GM18520 (cell line): ENCODE results near the gene GINS2.

Experiments
- ATAC-seq: cut with Tn5 transposase; IDR thresholded peaks from one replicate; pipeline ENCODE4 v1.9.1; 2021; ENCODE audit not compliant: unreplicated experiment

GINS2 gene

DNA sequence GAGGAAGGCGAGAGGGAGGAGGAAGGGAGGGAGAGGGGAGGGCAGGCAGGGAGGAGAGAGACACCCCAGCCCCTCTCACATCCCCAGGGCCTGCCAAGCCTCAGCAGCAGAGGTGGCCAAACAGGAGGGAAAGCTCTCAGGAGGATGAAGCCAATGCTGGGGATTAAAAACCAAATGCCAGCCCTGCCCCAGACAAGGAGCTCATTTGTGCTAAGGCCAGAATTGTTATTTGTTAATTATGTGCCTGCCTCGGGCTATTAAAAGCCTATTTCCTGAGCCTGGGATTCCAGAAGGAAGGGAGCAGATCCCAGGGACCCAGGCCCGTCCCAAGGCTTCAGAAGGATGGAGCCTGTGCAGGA lies 27.9 kb upstream of the GINS2 start:
- no peak for ATAC-seq

DNA sequence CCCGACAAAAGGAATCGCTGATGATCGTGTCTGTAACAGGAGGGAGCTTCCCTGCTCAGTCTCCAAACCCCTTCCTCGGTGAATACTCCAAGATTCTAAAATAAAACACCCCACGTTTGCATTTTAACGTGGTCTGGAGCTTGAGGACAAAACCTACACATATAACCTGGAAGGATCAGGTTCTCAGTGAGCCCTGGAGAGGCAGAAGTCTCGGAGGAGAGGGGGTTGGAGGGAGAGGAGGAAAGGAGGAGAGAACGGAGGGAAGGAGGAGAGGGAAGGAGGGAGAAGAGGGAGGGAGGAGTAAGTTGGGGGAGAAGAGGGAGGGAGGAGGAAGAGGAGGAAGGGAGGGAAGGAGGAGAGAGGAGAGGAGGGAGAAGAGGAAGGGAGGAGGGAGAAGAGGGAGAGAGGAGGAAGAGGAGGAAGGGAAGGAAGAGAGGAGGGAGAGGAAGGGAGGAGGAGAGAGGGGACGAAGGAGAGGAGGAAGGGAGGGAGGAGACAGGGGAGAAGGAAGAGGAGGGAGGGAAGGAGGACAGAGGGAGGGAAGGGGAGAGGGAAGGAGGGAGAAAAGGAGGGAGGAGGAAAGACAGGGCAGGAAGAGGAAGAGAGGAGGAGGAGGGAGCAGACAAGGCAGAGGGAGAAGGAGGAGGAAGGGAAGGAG lies 27.4 kb upstream of the GINS2 start:
- no peak for ATAC-seq

- ATAC-seq = no peak
These were observed 26.6 kb upstream of the GINS2 start for GRCh38 chr16:85715169-85716021.

DNA sequence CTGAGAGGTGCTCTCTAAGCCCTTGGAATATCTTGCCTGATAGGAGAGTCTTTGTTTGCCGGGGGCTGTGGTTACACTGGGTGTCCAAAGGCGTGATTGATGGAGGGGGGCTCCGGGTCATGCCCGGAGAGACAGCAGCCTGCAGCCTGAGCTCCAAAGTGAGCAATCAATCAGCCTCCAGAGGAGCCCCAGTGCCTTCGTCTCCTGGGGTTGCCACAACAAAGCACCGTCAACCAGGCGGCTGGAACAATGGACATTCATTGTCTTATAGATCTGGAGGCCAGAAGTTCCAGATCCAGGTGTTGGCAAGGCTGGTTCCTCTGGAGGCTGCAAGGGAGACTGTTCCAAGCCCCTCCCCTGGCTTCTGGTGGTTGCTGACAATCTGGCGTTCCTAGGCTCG lies 24.0 kb upstream of the GINS2 start:
- no peak for ATAC-seq

DNA sequence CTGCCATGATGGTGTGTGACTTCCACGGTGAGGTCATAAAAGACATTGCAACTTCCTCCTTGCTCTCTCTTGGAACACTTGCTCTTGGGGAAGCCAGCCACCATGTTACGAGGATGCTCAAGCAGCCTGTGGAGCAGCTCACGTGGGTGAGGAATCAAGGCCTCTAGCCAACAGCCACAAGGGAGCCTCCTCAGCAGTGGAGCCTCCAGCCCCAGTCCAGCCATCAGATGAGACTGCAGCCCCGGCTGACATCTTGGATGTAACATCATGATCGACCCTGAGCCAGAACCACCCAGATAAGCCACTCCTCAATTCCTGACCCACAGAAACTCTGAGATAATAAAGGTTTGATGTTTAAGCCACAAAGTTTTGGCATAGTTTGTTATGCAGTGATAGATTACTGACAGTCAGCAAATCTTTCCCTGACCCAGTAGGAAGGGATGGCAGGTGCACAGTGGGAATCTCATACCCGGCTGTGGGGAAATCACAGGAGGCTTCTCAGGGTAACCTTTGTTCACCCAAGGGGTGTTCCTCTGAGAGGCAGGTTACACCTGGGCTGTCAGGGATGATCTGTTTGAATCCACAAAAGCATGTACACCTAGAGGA lies 23.3 kb upstream of the GINS2 start:
- no peak for ATAC-seq

DNA sequence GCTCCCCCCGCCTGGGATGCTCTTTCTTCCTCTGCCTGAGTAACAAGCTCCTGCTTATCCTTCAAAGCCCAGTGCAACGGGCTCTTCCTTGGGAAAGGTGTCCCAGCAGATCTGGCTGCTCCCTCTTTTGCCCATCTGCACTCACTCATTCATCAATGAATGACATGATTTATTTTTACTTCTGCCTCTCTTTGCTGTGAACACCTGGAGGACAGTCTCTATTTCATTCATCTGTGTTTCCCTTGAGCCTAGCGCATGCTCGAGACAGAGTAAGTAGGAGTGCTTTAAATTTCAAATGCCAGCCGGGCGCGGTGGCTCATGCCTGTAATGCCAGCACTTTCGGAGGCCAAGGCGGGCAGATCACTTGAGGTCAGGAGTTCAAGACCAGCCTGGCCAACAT lies 22.0 kb upstream of the GINS2 start:
- ATAC-seq = no peak

DNA sequence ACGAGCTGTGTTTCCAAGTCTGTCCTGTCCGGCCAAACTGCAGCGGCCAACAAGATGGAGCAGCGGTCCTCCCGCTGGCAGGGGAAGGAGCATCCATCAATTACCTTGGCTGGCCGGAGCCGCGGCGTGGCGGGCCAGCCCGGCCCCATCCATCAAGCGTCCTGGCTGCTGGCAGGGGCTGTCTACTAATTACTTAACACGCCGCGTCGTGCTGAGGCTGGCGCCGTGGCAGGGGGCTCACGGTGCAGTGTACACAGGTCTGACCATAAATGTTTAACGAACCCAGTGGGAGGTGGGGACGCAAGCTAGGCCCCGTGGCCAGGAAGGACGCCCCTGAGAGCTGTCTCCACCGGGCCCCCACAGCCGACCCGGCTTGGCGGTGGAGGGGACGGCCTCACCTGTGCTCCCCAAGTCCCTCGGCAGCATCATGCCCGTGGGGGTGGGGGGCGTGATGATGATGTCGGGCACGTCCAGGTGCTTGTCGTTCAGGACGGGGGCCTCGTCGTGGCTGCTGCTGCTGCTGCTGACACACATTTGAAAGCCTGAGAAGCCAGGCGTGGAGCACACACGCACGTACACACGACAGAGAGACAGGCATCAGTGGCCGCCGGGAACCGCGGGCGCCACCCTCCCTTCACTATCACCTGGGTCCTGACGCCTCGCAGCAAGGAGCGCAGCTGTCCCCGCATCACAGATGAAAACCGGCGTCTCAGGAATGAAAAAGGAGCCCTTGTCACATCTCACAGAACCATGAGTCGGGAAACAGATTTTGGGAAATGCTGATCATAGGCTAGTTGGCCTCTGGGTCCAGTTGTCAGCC lies 21.2 kb upstream of the GINS2 start:
- ATAC-seq = no peak

- no peak for ATAC-seq
These were observed 19.6 kb upstream of the GINS2 start for GRCh38 chr16:85708338-85708737.

- no peak for ATAC-seq
These were observed 18.9 kb upstream of the GINS2 start for GRCh38 chr16:85707528-85708095.

GRCh38 chr16:85706449-85707034 lies 17.8 kb upstream of the GINS2 start:
- ATAC-seq = no peak

- ATAC-seq = no peak
These were observed 16.4 kb upstream of the GINS2 start for GRCh38 chr16:85704900-85705846.

GRCh38 chr16:85704011-85704410 lies 15.3 kb upstream of the GINS2 start:
- no peak for ATAC-seq

GRCh38 chr16:85699628-85700027 lies 10.9 kb upstream of the GINS2 start:
- ATAC-seq = no peak

DNA sequence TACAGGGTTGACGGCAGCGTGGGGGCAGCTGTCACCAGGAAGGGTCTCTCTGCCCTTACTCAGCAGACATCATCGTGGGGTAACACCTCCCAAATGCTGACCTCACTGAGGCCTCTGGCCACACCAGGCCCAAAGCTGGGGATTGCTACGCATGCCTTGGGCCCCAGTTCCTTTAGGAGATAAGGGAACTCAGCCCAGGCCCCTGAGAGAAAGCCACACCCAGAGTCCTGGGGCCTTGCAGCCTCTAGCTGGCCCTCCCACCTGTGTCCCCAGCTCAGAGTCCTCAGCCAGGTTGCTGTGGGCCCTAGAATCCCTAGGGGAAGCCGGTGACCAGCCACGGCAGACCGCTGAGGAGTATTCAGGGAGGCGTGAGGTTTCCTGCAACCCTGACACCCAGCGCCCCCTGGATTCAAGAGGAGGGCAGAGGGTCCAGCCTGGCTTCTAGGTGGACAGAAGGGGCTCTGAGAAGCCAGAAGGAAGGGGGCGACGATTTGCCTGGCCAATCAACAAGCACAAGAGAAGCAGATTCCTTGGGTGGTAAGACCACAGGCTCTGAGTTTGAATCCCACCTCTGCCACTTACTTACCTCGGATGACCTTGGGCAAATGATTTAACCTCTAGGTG lies 10.3 kb upstream of the GINS2 start:
- ATAC-seq = no peak

DNA sequence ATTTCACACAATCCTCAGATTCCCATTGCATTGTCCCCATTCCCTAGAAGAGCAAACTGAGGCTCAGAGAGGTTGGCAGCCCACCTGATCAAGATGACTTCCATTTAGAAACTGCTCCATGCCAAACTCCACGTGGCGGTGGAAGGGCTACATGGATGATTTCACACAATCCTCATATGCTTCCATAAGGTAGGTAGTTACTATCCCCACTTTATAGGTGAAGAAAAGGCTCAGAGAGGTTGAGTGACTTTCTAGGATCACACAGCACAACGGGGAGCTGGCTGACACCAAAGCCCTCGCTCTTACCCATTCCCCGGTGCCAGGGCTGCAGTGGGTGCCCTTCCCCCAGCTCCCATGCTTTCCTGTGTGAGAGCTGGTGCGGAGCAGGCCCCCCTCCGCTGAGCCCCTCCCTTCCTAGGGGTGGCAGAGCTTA lies 9.7 kb upstream of the GINS2 start:
- ATAC-seq = no peak

DNA sequence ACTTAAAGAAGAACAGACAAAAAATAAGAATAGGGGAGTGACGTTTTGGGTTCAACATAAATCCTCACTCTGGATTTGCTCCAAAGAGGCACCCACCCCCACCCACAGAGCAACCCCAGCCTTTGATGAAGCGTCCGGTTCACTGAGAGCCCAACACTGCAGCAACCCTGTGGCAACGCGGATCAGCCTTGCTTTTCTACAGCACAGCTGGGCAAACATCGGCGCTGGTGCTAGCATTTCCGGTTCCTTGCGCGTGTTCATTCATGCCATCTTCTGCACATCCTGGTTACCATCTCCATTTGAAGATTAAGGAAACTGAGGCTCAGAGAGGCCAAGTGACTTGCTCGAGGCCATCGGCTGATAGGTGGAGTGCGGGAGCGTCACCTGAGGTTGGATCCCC lies 8.7 kb upstream of the GINS2 start:
- no peak for ATAC-seq

DNA sequence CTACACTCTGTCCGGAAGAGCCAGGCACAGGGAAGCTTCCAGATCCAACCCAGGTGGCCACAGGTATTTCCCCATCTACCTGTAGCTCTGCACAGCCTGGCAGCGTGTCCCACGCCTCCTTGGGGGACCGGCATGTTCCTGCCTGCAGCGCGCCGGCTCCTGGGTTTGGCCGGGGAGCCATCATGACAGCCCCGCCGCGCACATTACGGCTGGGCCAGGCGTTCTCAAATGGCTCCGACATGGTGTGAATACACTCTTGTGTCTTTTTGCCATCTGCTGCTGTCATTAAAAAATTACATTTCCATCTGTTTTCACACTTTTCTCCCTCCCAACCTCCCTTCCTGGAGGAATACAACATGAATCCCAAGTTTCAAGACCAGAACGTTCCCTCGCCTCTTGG lies 8.0 kb upstream of the GINS2 start:
- no peak for ATAC-seq

DNA sequence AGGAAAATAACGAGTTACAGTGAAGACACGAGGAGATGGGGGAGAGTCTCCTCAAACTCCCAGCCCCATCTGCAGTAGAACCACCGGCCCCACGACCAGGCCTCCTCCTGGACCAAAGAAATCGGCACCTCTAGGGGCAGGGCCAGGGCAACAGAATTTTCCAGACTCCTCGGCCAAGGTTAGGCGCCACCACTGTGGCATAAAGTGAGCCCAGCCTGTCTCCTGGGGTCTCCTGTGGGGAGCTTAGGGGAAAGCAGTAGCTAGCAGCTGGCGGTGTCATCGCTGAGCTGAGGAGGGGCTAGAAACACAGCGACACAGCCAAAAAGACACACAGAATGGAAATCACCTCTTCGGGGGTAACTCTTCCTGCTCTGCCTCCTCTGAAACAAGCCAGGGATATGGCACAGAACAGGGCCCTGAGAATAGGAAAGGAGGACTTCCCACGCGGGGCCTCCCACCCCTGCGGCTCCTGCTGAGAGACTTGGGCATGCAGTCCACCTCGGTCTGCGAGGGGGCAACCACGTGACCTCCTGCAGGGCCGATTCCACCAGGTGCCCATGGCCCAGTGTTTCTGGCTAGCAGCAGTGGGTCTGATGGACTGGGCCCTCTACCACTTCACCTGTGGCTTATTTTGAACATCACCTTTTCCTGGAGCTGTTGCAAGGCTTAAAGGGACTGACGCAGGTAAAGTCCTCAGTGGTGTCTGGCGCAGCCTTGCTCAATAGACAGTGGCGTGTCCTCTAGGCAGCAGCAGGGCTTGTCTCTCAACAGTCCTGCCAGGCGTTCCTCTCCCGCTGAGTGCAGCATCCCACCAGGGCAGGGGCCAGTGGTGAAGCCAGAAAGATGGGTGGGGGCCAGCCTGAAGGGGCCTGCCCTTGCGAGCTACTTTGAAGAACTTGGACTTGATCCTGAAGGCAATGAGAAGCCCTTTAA lies 6.7 kb upstream of the GINS2 start:
- ATAC-seq = no peak
